ENCODE results near the gene CEP85.
A peak's percentile ranks its signal among the peaks of the same experiment; 100 is the strongest.
"Not testable (repeated sequence)": the region's sequence is repeated elsewhere in the genome, so short reads cannot be mapped to it uniquely, and the experiment has no call there.

CEP85 gene

DNA sequence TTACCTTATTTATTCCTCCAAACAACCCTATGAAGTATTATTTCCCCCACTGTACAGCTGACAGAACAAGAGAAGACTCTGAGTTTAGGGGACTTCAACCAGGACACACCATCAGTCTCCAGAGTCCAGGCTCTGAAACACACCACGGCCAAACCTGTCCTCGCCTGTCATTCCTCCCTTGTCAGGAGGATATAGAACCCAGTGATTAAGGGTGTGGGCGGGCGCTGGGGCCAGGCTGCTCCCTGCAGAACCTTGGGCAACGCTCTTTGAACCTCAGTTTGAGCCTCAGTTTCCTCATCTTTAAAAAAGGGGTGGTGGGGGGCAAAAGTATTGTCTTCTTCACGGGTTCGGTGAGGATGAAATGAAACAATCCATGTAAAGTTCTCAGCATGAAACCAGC, 9.4 kb upstream of the CEP85 start:
- Histone ChIP-seq H3K9me3 (ENCODE audit: control insufficient read depth, low read length) (no peaks in the 10 kb centered on the region), H3K36me3 (ENCODE audit: control insufficient read depth, insufficient read depth, low read length) (no peaks in the 10 kb centered on the region), H3K27ac (ENCODE audit: low read depth, low read length, severe bottlenecking) (no peak overlapping the region), H3K4me1 (ENCODE audit: control insufficient read depth, insufficient read depth, low read length, poor library complexity, severe bottlenecking) (no peaks in the 10 kb centered on the region), H3K4me3 (ENCODE audit: extremely low read depth, insufficient read depth, low read length, poor library complexity, severe bottlenecking) (no peak overlapping the region)
- WGBS, 2 experiments (ENCODE audit: insufficient coverage in 2 of 2) = 90 to 95% methylated on average over 3 to 4 of the region's 7 CpGs

DNA sequence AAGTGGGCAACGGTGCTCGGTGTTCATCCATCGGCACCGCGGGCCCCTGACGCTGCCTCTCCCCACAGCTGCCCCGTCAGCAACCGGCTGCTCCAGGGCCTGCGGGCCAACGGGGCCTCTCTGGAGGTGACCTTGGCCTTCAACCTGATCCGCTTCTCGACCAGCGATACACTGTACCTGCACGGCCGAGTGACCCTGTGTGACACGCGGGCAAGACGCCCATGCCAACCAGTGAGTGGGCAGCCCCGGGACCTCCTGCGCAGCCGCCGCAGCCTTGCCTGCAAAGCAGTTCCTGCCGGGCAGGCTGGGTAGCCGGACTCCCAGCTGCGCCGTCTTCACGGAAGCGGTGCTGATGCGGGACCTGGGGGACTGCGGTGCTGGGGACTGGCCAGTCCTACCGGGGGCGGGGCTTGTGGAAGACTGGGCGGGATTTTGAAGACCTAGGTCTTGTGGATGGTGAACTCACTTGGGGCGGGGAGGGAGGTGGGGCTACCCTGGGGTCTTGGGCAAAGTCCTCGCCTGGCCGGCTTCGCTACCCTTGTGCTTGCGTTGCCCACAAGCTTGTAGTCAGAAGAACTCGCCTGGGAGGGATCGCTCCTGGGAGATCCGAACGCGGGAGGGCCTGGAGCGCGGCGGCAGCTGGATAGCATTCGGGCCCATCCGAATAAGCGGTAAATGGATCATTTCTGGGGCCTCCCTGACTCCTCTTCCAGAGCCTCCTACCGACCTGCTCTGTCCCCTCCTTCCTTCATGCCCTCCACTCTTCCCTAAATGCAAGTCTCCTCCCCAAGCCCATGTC, 8.8 kb upstream of the CEP85 start:
- peak overlapping the region; percentile 22 for H3K4me3 ChIP-seq (ENCODE audit: extremely low read depth, insufficient read depth, low read length, poor library complexity, severe bottlenecking)
- H3K9me3 ChIP-seq (ENCODE audit: control insufficient read depth, low read length) = no peaks in the 10 kb centered on the region
- WGBS, 2 experiments (ENCODE audit: insufficient coverage in 2 of 2) = 21 to 22% methylated on average over 47 to 50 of the region's 50 CpGs
- no peaks in the 10 kb centered on the region for H3K36me3 ChIP-seq (ENCODE audit: control insufficient read depth, insufficient read depth, low read length)
- no peaks in the 10 kb centered on the region for H3K4me1 ChIP-seq (ENCODE audit: control insufficient read depth, insufficient read depth, low read length, poor library complexity, severe bottlenecking)
- H3K27ac ChIP-seq (ENCODE audit: low read depth, low read length, severe bottlenecking) = no peak overlapping the region

GRCh38 chr1:26230682-26231081, 3.3 kb upstream of the CEP85 start:
- not testable (repeated sequence) for H3K4me3 ChIP-seq (ENCODE audit: extremely low read depth, insufficient read depth, low read length, poor library complexity, severe bottlenecking); H3K4me1 ChIP-seq (ENCODE audit: control insufficient read depth, insufficient read depth, low read length, poor library complexity, severe bottlenecking); H3K9me3 ChIP-seq (ENCODE audit: control insufficient read depth, low read length); H3K27ac ChIP-seq (ENCODE audit: low read depth, low read length, severe bottlenecking); H3K36me3 ChIP-seq (ENCODE audit: control insufficient read depth, insufficient read depth, low read length)
- WGBS, 2 experiments (ENCODE audit: insufficient coverage in 2 of 2) = 100% methylated on average over 1 of the region's 2 CpGs; no CpG with 5 or more reads in 1 of the 2 experiments

DNA sequence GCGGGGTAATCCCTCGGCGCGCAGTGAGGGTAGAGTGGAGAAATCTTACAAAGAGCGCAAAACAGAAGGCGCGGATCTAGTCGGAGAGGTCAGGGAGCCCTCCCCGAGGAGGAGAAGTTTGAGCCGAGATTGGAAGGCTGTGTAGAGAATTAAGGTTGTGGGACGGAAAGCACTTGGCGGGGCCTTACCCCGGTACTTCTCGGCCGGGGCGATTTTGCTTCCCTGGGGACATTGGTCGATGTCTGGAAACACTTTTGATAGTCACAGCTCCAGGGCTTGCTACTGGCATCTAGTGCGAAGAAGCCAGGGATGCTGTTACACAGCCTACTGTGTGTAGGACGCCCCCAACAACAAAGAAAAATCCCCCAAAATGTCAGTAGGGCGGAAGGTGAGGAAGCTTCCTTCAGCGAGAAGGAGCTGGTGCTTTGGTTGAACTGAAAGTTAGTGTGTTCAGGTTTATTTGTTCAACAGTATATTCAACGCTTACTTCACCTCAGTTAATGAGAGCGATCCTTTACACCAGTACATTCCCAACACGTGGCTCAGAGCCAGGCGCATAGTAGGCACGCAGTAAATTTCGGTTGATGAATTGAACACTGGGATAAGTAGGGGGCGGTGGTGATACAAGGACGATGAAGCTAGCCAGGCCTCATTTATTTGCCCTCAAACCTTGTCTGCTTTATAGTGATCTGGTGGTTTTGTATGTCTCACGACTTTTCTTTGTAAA, 807 bp downstream of the CEP85 start:
- Histone ChIP-seq H3K36me3 (ENCODE audit: control insufficient read depth, insufficient read depth, low read length) (peaks cover 8% of the 10 kb centered on the region), H3K4me3 (ENCODE audit: extremely low read depth, insufficient read depth, low read length, poor library complexity, severe bottlenecking) (peak overlapping the region; percentile 75), H3K27ac (ENCODE audit: low read depth, low read length, severe bottlenecking) (peak overlapping the region; percentile 62), H3K4me1 (ENCODE audit: control insufficient read depth, insufficient read depth, low read length, poor library complexity, severe bottlenecking) (no peaks in the 10 kb centered on the region), H3K9me3 (ENCODE audit: control insufficient read depth, low read length) (no peaks in the 10 kb centered on the region)
- WGBS, 2 experiments (ENCODE audit: insufficient coverage in 2 of 2) = 1 to 2% methylated on average over 20 to 21 of the region's 30 CpGs

- peaks cover 24% of the 10 kb centered on the region for H3K36me3 ChIP-seq (ENCODE audit: control insufficient read depth, insufficient read depth, low read length)
- H3K9me3 ChIP-seq (ENCODE audit: control insufficient read depth, low read length) = no peaks in the 10 kb centered on the region
- no peak overlapping the region for H3K4me3 ChIP-seq (ENCODE audit: extremely low read depth, insufficient read depth, low read length, poor library complexity, severe bottlenecking)
- 88 to 100% methylated on average over 1 of the region's 6 CpGs for WGBS, 2 experiments (ENCODE audit: insufficient coverage in 2 of 2)
- no peaks in the 10 kb centered on the region for H3K4me1 ChIP-seq (ENCODE audit: control insufficient read depth, insufficient read depth, low read length, poor library complexity, severe bottlenecking)
- no peak overlapping the region for H3K27ac ChIP-seq (ENCODE audit: low read depth, low read length, severe bottlenecking)
Measured at GRCh38 chr1:26237230-26237966, 3.4 kb downstream of the CEP85 start.

GRCh38 chr1:26239936-26240335, 5.9 kb downstream of the CEP85 start:
- peaks cover 36% of the 10 kb centered on the region for H3K36me3 ChIP-seq (ENCODE audit: control insufficient read depth, insufficient read depth, low read length)
- H3K4me3 ChIP-seq (ENCODE audit: extremely low read depth, insufficient read depth, low read length, poor library complexity, severe bottlenecking) = no peak overlapping the region
- H3K9me3 ChIP-seq (ENCODE audit: control insufficient read depth, low read length) = no peaks in the 10 kb centered on the region
- no peak overlapping the region for H3K27ac ChIP-seq (ENCODE audit: low read depth, low read length, severe bottlenecking)
- no CpG with 5 or more reads among the region's 4 CpGs for WGBS, 2 experiments (ENCODE audit: insufficient coverage in 2 of 2)
- no peaks in the 10 kb centered on the region for H3K4me1 ChIP-seq (ENCODE audit: control insufficient read depth, insufficient read depth, low read length, poor library complexity, severe bottlenecking)

DNA sequence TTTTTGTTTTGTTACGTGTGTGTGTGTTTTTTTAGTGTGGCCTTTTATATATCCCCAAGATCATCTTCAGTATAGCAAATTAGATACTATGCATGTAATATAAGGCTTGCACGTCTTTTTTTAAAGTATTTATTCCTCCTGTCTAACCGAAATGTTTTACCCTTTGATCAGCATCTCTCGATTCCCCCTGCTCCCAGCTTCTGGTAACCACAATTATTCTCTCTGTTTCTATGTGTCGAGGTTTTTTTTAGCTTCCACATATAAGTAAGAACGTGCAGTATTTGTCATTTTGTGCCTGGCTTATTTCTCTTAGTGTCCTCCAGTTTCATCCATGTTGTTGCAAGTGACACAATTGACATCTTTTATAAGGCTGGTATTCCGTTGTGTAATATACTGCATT, 18.7 kb downstream of the CEP85 start:
- H3K4me1 ChIP-seq (ENCODE audit: control insufficient read depth, insufficient read depth, low read length, poor library complexity, severe bottlenecking) = no peaks in the 10 kb centered on the region
- WGBS, 2 experiments (ENCODE audit: insufficient coverage in 2 of 2) = 92 to 98% methylated on average over 4 of the region's 7 CpGs
- H3K36me3 ChIP-seq (ENCODE audit: control insufficient read depth, insufficient read depth, low read length) = peaks cover 62% of the 10 kb centered on the region
- peaks cover 5% of the 10 kb centered on the region for H3K9me3 ChIP-seq (ENCODE audit: control insufficient read depth, low read length)
- H3K27ac ChIP-seq (ENCODE audit: low read depth, low read length, severe bottlenecking) = no peak overlapping the region
- H3K4me3 ChIP-seq (ENCODE audit: extremely low read depth, insufficient read depth, low read length, poor library complexity, severe bottlenecking) = no peak overlapping the region

- no peak overlapping the region for H3K4me3 ChIP-seq (ENCODE audit: extremely low read depth, insufficient read depth, low read length, poor library complexity, severe bottlenecking)
- H3K4me1 ChIP-seq (ENCODE audit: control insufficient read depth, insufficient read depth, low read length, poor library complexity, severe bottlenecking) = no peaks in the 10 kb centered on the region
- peaks cover 66% of the 10 kb centered on the region for H3K36me3 ChIP-seq (ENCODE audit: control insufficient read depth, insufficient read depth, low read length)
- no peak overlapping the region for H3K27ac ChIP-seq (ENCODE audit: low read depth, low read length, severe bottlenecking)
- H3K9me3 ChIP-seq (ENCODE audit: control insufficient read depth, low read length) = peaks cover 5% of the 10 kb centered on the region
- 83% methylated on average over 1 of the region's 3 CpGs; no CpG with 5 or more reads in 1 of the 2 experiments for WGBS, 2 experiments (ENCODE audit: insufficient coverage in 2 of 2)
Measured at GRCh38 chr1:26254404-26254803, 20.4 kb downstream of the CEP85 start.

GRCh38 chr1:26257222-26257621, 23.2 kb downstream of the CEP85 start:
- 100% methylated on average over 1 to 2 of the region's 2 CpGs for WGBS, 2 experiments (ENCODE audit: insufficient coverage in 2 of 2)
- Histone ChIP-seq H3K27ac (ENCODE audit: low read depth, low read length, severe bottlenecking) (no peak overlapping the region), H3K9me3 (ENCODE audit: control insufficient read depth, low read length) (no peaks in the 10 kb centered on the region), H3K36me3 (ENCODE audit: control insufficient read depth, insufficient read depth, low read length) (peaks cover 66% of the 10 kb centered on the region), H3K4me1 (ENCODE audit: control insufficient read depth, insufficient read depth, low read length, poor library complexity, severe bottlenecking) (no peaks in the 10 kb centered on the region), H3K4me3 (ENCODE audit: extremely low read depth, insufficient read depth, low read length, poor library complexity, severe bottlenecking) (no peak overlapping the region)

DNA sequence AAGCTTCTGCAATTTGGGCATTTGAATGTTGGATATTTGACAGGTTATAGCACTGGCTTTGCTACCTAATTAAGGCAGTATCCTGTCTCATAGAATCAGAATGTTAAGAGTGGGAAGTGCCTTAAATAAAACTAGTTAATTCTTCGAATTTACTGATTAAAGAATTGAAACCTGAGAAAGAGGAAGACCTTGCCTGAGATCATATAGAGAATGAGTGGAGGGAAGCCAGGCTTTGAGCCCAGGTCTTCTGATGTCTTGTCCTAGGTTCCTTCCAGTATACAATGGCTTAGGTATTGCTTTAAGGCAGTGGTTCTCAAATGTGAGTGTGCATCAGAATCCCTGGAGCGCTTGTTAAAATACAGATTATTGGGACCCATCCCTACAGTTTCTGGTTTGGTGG, 25.0 kb downstream of the CEP85 start:
- Histone ChIP-seq H3K36me3 (ENCODE audit: control insufficient read depth, insufficient read depth, low read length) (peaks cover 82% of the 10 kb centered on the region), H3K4me1 (ENCODE audit: control insufficient read depth, insufficient read depth, low read length, poor library complexity, severe bottlenecking) (no peaks in the 10 kb centered on the region), H3K9me3 (ENCODE audit: control insufficient read depth, low read length) (no peaks in the 10 kb centered on the region), H3K4me3 (ENCODE audit: extremely low read depth, insufficient read depth, low read length, poor library complexity, severe bottlenecking) (no peak overlapping the region), H3K27ac (ENCODE audit: low read depth, low read length, severe bottlenecking) (no peak overlapping the region)
- WGBS, 2 experiments (ENCODE audit: insufficient coverage in 2 of 2) = 63 to 100% methylated on average over 1 to 2 of the region's 2 CpGs
